HG03571 (cell line): ENCODE data around the gene UPK1A.
A peak's percentile ranks its signal among the peaks of the same experiment; 100 is the strongest.
"Not testable (repeated sequence)": the region's sequence is repeated elsewhere in the genome, so short reads cannot be mapped to it uniquely, and the experiment has no call there.

Source experiments
- ATAC-seq: cut with Tn5 transposase; IDR thresholded peaks from one replicate; pipeline ENCODE4 v1.9.1; 2021; ENCODE audit not compliant: unreplicated experiment

The UPK1A gene

GRCh38 chr19:35644206-35644986 lies 21.9 kb upstream of the UPK1A start:
- ATAC-seq: peak; percentile 49

- no peak for ATAC-seq
Measured at GRCh38 chr19:35644987-35645679, 21.2 kb upstream of the UPK1A start.

GRCh38 chr19:35645680-35646511 lies 20.4 kb upstream of the UPK1A start:
- no peak for ATAC-seq

- peak; percentile 60 for ATAC-seq
Measured at GRCh38 chr19:35648017-35648961, 18.0 kb upstream of the UPK1A start, which contains the start of gene COX6B1. TSS of gene COX6B1 (plus strand) at chr19:35648323. CDS start at chr19:35651244, 2,921 bp downstream.

GRCh38 chr19:35650581-35650980 lies 15.7 kb upstream of the UPK1A start:
- ATAC-seq: no peak

- ATAC-seq: not testable (repeated sequence)
Measured at GRCh38 chr19:35654828-35655227, 11.5 kb upstream of the UPK1A start.

GRCh38 chr19:35655600-35655999 lies 10.7 kb upstream of the UPK1A start:
- ATAC-seq: no peak

- no peak for ATAC-seq
Measured at GRCh38 chr19:35656700-35657099, 9.6 kb upstream of the UPK1A start.

GRCh38 chr19:35657904-35658700 lies 8.2 kb upstream of the UPK1A start:
- ATAC-seq: no peak

- no peak for ATAC-seq
Measured at GRCh38 chr19:35661995-35662340, 4.3 kb upstream of the UPK1A start.

GRCh38 chr19:35663981-35664380 lies 2.3 kb upstream of the UPK1A start:
- ATAC-seq: no peak

GRCh38 chr19:35665157-35665556 lies 1.2 kb upstream of the UPK1A start:
- no peak for ATAC-seq

- ATAC-seq: no peak
Measured at GRCh38 chr19:35665604-35666003, 713 bp upstream of the UPK1A start.

GRCh38 chr19:35669566-35669965 lies 3.2 kb downstream of the UPK1A start:
- no peak for ATAC-seq

- ATAC-seq: no peak
Measured at GRCh38 chr19:35669974-35670373, 3.7 kb downstream of the UPK1A start.

GRCh38 chr19:35670686-35671085 lies 4.4 kb downstream of the UPK1A start:
- no peak for ATAC-seq

GRCh38 chr19:35671818-35672217 lies 5.5 kb downstream of the UPK1A start:
- no peak for ATAC-seq

- ATAC-seq: no peak
Measured at GRCh38 chr19:35673121-35673804, 6.9 kb downstream of the UPK1A start.

- no peak for ATAC-seq
Measured at GRCh38 chr19:35675589-35676140, 9.3 kb downstream of the UPK1A start.
